GM12873 (cell line): ENCODE results near the gene ACTBL2.
A peak's percentile ranks its signal among the peaks of the same experiment; 100 is the strongest.

ENCODE experiments used
- TF ChIP-seq, protein P1 (sequence below): IDR thresholded peaks from 2 replicates; pipeline ENCODE4 v1.5.1; 2012; ENCODE audit warnings: low read depth, mild to moderate bottlenecking, moderate library complexity, low read length, control low read depth; ENCODE audit not compliant: insufficient read depth; ENCODE audit errors: missing control alignments

ACTBL2 gene

DNA sequence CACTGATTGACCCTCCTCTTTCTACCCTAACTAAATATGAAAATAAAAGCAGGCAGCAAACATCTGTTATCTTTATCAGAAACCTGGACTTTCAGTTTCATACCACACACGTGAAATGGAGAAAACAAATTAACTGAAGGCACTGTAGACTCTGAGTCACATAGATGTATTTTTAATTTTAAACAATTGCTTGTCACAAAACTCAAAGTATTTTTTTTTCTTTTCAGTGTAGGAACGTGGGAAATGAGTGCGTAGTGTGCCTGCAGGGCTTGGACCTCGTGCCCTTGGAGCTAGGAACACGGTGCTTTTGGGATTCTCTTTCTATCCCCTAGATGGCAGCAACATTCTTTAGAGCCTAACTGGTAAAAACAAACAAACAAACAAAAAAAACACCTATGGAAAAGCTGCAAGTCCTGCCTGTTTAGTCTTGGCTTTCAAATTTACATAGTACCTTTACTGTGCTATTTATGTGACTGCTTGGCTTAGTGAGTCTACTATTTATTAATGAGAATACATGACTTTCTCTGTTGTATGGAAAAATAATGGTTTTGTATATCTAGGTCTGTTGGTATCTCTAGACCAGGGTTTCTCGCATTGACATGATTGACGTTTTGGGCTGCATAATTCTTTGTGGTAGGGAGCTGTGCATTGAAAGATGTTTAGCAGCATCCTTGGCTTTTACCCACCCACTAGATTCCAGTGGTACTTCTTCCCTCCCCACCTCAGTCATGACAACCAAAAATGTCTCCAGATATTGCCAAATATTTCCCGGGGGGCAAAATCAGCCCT is 16.8 kb upstream of the ACTBL2 start:
- TF ChIP-seq, protein P1, sequence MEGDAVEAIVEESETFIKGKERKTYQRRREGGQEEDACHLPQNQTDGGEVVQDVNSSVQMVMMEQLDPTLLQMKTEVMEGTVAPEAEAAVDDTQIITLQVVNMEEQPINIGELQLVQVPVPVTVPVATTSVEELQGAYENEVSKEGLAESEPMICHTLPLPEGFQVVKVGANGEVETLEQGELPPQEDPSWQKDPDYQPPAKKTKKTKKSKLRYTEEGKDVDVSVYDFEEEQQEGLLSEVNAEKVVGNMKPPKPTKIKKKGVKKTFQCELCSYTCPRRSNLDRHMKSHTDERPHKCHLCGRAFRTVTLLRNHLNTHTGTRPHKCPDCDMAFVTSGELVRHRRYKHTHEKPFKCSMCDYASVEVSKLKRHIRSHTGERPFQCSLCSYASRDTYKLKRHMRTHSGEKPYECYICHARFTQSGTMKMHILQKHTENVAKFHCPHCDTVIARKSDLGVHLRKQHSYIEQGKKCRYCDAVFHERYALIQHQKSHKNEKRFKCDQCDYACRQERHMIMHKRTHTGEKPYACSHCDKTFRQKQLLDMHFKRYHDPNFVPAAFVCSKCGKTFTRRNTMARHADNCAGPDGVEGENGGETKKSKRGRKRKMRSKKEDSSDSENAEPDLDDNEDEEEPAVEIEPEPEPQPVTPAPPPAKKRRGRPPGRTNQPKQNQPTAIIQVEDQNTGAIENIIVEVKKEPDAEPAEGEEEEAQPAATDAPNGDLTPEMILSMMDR: peak; percentile 79

DNA sequence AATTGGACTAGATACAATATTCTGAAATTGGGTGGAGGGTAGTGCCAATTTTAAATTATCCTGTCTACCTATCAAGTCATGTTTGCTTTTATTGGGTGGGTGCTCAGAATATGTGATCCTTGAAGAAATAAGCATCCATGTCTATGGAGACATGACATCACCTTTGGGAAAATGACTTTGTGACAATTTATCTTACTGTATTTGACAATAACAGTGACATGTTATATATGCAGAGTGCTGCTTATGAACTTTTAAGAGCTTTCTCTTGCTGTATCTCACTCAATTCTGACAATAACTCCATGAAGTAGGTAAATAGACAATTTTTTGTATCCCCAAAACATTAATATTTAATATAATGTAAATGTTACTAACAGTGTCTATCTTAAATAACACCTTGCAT is 15.1 kb upstream of the ACTBL2 start:
- TF ChIP-seq, protein P1: no peak

DNA sequence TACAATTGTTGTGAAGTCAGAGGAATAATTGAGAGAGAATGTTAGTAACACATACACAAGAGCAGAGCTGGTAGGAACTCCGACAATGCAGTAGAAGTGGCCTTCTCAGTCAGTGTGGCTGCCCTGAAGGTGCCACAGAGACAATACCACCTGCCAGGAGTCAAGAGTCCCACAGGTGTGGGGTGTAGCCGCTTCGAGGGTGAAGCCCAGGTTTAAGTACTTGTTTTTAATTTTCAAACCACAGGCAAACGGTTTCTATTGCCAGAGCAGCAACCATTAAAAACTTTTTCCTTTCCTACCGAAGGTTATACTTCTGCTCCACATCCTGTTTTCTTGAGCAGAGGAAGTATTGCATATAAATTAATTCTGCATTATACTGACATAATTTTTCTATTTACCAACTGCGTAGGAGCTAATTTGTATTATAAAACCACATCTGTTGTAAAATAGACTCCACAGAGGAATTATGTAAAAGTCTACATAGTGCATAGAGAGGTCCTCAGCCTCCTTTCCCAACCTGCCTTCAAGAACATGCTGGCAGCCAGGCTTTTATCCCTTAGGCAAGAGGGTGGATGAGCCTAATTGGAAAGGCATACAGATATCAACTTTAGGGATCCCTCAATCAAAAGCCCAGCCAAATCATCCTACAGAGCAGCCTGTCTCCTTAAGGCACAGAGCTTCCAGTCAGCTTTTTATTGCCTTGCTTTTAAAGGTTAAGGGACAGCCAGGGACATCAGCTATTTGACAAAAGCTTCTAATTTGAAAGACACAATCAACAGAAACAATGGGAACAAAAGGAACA is 12.9 kb upstream of the ACTBL2 start:
- TF ChIP-seq, protein P1: no peak

DNA sequence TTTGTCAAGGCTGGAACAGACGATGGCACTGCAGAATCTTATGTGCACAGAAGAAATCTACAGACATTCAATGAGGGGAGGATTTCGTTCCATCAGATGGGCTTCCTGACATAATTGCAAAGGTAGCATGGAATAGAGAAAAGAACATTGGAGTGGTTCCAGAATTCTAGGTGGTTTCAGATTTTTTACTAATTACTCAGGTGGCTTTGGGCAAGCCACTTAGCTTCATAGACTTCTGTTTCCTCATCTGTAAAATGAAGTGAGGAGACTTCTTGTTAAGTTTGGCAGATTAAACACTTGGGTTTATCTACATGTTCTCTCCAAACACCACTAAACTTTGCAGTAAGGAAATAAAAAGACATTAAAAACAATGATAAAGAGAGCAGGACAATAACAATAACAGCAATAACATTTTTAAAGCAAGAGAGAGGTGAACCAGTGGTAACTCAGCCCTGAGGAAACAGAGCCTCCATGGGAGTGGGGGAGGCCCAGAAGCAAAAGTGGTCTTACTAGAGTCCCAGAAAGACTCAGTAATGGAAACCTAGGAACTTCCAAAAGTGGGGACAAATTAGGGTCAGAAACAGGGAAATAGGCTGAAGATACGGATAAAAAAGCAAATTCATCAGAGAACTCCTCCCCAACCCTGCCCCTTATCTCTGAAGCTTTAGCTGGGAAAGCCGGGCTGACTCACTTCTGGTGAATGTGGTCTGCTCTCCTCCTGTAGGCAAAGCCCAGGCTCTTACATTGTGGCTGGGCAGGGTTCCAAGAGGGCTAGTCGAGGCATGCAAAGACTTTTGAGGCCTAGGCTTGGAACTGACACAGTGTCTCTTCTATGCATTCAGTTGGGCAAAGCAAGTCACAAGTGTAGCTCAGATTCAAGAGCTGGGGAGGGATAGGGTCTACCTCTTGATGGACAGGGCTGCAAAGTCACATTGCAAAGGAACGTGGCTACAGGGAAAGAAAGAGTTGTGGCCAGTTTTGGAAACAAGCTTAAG is 11.8 kb upstream of the ACTBL2 start:
- TF ChIP-seq, protein P1: no peak

DNA sequence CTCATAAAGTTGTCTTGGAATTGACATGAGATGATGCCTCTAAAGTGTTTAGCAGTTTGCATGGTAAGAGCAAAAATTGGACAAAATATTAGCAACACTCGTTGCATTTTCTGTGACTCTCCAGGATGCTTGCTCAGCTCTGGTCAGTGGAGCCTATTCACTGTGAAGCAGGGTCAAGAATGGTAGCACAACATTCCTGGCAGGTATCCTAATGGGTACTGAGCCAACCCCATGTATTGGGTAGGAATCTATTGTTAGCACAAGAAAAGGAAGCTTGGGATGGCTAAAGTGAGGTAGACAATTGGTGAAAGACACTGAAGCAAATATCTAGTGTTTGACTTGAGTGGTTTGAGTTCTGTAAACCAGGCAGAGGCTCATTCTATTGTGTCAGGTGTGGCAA is 10.4 kb upstream of the ACTBL2 start:
- TF ChIP-seq, protein P1: no peak

DNA sequence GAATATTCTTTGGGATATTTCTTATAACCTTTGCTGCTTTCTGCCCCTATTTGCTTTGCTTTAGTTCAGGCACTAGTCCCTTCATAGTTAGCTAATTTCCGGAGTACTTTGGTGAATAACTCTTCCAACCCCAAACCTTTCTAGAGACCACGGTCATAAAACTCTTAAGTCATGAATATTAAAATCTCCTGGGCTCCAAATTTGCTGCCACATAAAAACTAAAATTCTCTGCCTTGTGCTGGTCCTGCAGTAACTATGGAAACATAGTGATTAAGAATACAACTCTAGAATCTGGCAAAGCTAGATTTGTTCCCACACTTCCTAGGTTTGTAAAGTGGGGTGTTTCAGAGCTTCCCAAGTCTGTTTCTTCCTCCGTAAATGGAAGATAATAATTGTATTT is 10.0 kb upstream of the ACTBL2 start:
- TF ChIP-seq, protein P1: no peak
